Measurements from ENCODE around the gene NOXRED1.

- no peak for TF ChIP-seq CTCF (conservative IDR thresholded peaks at IDR 0.05; ENCODE audit: low read depth in 2 of 2)
- no peak for TF ChIP-seq REST (IDR thresholded peaks at IDR 0.05; ENCODE audit: unreplicated experiment)
- no peak for TF ChIP-seq EZH2 (IDR thresholded peaks at IDR 0.05; ENCODE audit: low read depth, unreplicated experiment)
- TF ChIP-seq STAT1 (IDR thresholded peaks at IDR 0.05; ENCODE audit: unreplicated experiment), result no peak
- TF ChIP-seq EZH2phosphoT487 (IDR thresholded peaks at IDR 0.05; ENCODE audit: unreplicated experiment), result no peak
- no peak for TF ChIP-seq JUNB (IDR thresholded peaks at IDR 0.05; ENCODE audit: unreplicated experiment)
- TF ChIP-seq ZNF331 (CRISPR knock-in tag; IDR thresholded peaks at IDR 0.05; ENCODE audit: low read depth), result no peak
- no peak for TF ChIP-seq POLR2AphosphoS5 (IDR thresholded peaks at IDR 0.05; ENCODE audit: low read depth)
Observed at GRCh38 chr14:77347751-77348150, 75.6 kb downstream of the NOXRED1 start.
